ENCODE data around the gene KCNH8. TPM values are rescaled to one million over a fixed set of nuclear protein-coding genes. Genes with fewer than 3 reads are reported as not detected.

Gene KCNH8
- total and polyA plus RNA-seq, 2 donors (not counting 1 experiment from before 2014, with no cell fraction given), result under 0.01 TPM; not detected in 1

DNA sequence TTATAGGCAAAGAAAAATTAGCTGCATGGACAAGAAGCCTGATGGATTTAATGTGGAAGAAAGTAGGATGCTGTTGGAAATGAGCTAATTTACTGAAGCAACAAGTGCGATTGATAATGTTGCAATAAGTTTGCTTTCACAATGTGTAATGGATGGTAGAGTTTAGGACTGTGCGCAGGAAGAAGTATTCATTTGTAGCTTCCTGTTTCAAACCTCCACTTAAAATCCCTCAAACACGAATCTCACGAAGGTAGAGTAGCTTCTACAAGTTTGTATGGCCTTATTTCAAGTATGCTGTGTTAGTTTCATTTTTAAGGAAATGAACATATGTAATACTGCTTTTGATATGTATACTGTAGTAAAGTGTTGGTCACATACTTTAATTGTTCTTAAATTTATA is 42.3 kb downstream of the KCNH8 start:
- no peak overlapping the region for H3K4me2 ChIP-seq (ENCODE audit: extremely low read depth, insufficient read depth, low read length)
- no peak overlapping the region for H3K9ac ChIP-seq (ENCODE audit: insufficient read depth, low read length)
- H3K4me3 ChIP-seq (replicated peaks in 1 of 4; ENCODE audit: control extremely low read depth in 1 of 4, insufficient read depth in 1 of 4, low read depth in 3 of 4, low read length in 4 of 4), result no peak overlapping the region
- H3K4me1 ChIP-seq (ENCODE audit: control insufficient read depth, extremely low read depth, insufficient read depth, low read length), result no peaks in the 10 kb centered on the region
- no peak for TF ChIP-seq EZH2 (IDR thresholded peaks at IDR 0.05; ENCODE audit: low read length, missing control alignments)
- TF ChIP-seq, protein P1, sequence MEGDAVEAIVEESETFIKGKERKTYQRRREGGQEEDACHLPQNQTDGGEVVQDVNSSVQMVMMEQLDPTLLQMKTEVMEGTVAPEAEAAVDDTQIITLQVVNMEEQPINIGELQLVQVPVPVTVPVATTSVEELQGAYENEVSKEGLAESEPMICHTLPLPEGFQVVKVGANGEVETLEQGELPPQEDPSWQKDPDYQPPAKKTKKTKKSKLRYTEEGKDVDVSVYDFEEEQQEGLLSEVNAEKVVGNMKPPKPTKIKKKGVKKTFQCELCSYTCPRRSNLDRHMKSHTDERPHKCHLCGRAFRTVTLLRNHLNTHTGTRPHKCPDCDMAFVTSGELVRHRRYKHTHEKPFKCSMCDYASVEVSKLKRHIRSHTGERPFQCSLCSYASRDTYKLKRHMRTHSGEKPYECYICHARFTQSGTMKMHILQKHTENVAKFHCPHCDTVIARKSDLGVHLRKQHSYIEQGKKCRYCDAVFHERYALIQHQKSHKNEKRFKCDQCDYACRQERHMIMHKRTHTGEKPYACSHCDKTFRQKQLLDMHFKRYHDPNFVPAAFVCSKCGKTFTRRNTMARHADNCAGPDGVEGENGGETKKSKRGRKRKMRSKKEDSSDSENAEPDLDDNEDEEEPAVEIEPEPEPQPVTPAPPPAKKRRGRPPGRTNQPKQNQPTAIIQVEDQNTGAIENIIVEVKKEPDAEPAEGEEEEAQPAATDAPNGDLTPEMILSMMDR (conservative IDR thresholded peaks at IDR 0.05 in 1 of 2, IDR thresholded peaks at IDR 0.05 in 1 of 2; ENCODE audit: low read depth in 1 of 2, low read length in 2 of 2), result no peak
- no peak for DNase-seq (ENCODE audit: low read depth in 2 of 2)
- no peak overlapping the region for H2AFZ ChIP-seq (ENCODE audit: low read length)
- no peaks in the 10 kb centered on the region for H3K79me2 ChIP-seq (ENCODE audit: control insufficient read depth, insufficient read depth, low read length)
- no peaks in the 10 kb centered on the region for H4K20me1 ChIP-seq (ENCODE audit: control insufficient read depth, extremely low read depth, insufficient read depth, low read length)
- no peak overlapping the region for H3K27ac ChIP-seq (ENCODE audit: insufficient read depth, low read length)
- no peaks in the 10 kb centered on the region for H3K27me3 ChIP-seq (ENCODE audit: control insufficient read depth, insufficient read depth, low read length)
- no peaks in the 10 kb centered on the region for H3K36me3 ChIP-seq (ENCODE audit: control insufficient read depth, insufficient read depth, low read length)
- no peaks in the 10 kb centered on the region for H3K9me3 ChIP-seq (ENCODE audit: control insufficient read depth, insufficient read depth, low read depth, low read length)

- Histone ChIP-seq H3K27ac (ENCODE audit: insufficient read depth, low read length) (no peak overlapping the region), H3K9me3 (ENCODE audit: control insufficient read depth, insufficient read depth, low read depth, low read length) (no peaks in the 10 kb centered on the region), H3K9ac (ENCODE audit: insufficient read depth, low read length) (no peak overlapping the region), H3K36me3 (ENCODE audit: control insufficient read depth, insufficient read depth, low read length) (no peaks in the 10 kb centered on the region), H3K79me2 (ENCODE audit: control insufficient read depth, insufficient read depth, low read length) (no peaks in the 10 kb centered on the region), H3K4me1 (ENCODE audit: control insufficient read depth, extremely low read depth, insufficient read depth, low read length) (no peaks in the 10 kb centered on the region), H4K20me1 (ENCODE audit: control insufficient read depth, extremely low read depth, insufficient read depth, low read length) (no peaks in the 10 kb centered on the region), H3K4me2 (ENCODE audit: extremely low read depth, insufficient read depth, low read length) (no peak overlapping the region), H3K27me3 (ENCODE audit: control insufficient read depth, insufficient read depth, low read length) (no peaks in the 10 kb centered on the region), H3K4me3 (replicated peaks in 1 of 4; ENCODE audit: control extremely low read depth in 1 of 4, insufficient read depth in 1 of 4, low read depth in 3 of 4, low read length in 4 of 4) (no peak overlapping the region), H2AFZ (ENCODE audit: low read length) (no peak overlapping the region)
- TF ChIP-seq, protein P1 (conservative IDR thresholded peaks at IDR 0.05 in 1 of 2, IDR thresholded peaks at IDR 0.05 in 1 of 2; ENCODE audit: low read depth in 1 of 2, low read length in 2 of 2), result no peak
- TF ChIP-seq EZH2 (IDR thresholded peaks at IDR 0.05; ENCODE audit: low read length, missing control alignments), result no peak
- no peak for DNase-seq (ENCODE audit: low read depth in 2 of 2)
Observed at GRCh38 chr3:19199131-19199530, 50.8 kb downstream of the KCNH8 start.

DNA sequence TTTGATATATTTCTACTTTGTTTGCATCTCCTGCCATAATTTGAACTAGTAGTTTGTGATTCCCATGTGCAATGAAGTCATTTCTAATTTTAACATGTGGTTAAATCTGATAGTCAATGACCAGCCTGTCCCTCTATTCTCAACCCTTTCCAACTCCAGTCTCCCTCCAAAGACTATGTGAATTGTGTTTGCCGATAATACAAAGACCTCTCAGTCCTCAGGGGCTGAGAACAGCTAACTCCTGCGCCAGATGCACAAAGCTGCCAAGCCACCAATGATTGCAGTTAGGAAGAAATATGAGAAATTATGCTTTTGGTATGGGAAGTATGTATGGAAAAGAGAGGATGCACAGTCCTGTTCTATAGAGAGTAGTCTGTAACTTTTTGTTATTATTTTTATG is 54.0 kb downstream of the KCNH8 start:
- no peak overlapping the region for H3K27ac ChIP-seq (ENCODE audit: insufficient read depth, low read length)
- no peak overlapping the region for H3K4me2 ChIP-seq (ENCODE audit: extremely low read depth, insufficient read depth, low read length)
- no peak overlapping the region for H3K4me3 ChIP-seq (replicated peaks in 1 of 4; ENCODE audit: control extremely low read depth in 1 of 4, insufficient read depth in 1 of 4, low read depth in 3 of 4, low read length in 4 of 4)
- H3K79me2 ChIP-seq (ENCODE audit: control insufficient read depth, insufficient read depth, low read length), result no peaks in the 10 kb centered on the region
- H3K9me3 ChIP-seq (ENCODE audit: control insufficient read depth, insufficient read depth, low read depth, low read length), result no peaks in the 10 kb centered on the region
- H4K20me1 ChIP-seq (ENCODE audit: control insufficient read depth, extremely low read depth, insufficient read depth, low read length), result no peaks in the 10 kb centered on the region
- no peak overlapping the region for H3K9ac ChIP-seq (ENCODE audit: insufficient read depth, low read length)
- H3K4me1 ChIP-seq (ENCODE audit: control insufficient read depth, extremely low read depth, insufficient read depth, low read length), result no peaks in the 10 kb centered on the region
- no peaks in the 10 kb centered on the region for H3K27me3 ChIP-seq (ENCODE audit: control insufficient read depth, insufficient read depth, low read length)
- DNase-seq (ENCODE audit: low read depth in 2 of 2), result no peak
- no peaks in the 10 kb centered on the region for H3K36me3 ChIP-seq (ENCODE audit: control insufficient read depth, insufficient read depth, low read length)
- no peak overlapping the region for H2AFZ ChIP-seq (ENCODE audit: low read length)
- TF ChIP-seq, protein P1 (conservative IDR thresholded peaks at IDR 0.05 in 1 of 2, IDR thresholded peaks at IDR 0.05 in 1 of 2; ENCODE audit: low read depth in 1 of 2, low read length in 2 of 2), result no peak
- TF ChIP-seq EZH2 (IDR thresholded peaks at IDR 0.05; ENCODE audit: low read length, missing control alignments), result no peak

Measured in fibroblast of lung (primary cell).